HepG2 (cell line): ENCODE data around the gene TMEM238. TPM values are rescaled to one million over a fixed set of nuclear protein-coding genes. Genes with fewer than 3 reads are reported as not detected.

Experiments
- ARID2 ChIP-seq: sonication (generic); formaldehyde crosslinking; IDR thresholded peaks from 2 replicates; pipeline ENCODE4 v1.8.1; 2022; ENCODE audit warnings: mild to moderate bottlenecking, missing genetic modification reagents, borderline replicate concordance
- CBX1 ChIP-seq: IDR thresholded peaks from one replicate; pipeline ENCODE4 v1.6.1; 2016; ENCODE audit warnings: antibody characterized with exemption, low read depth
- CREM ChIP-seq, 2 experiments: sonication (generic) in 1 of 2; formaldehyde crosslinking in 1 of 2; IDR thresholded peaks; 2 replicates each; pipeline versions ENCODE4 v1.4.0 to v1.6.1; 2016 to 2020; ENCODE audit warnings: antibody characterized with exemption in 1 of 2, mild to moderate bottlenecking in 1 of 2, missing genetic modification reagents in 1 of 2
- GLI4 ChIP-seq: sonication (generic); formaldehyde crosslinking; IDR thresholded peaks from 2 replicates; pipeline ENCODE4 v1.5.1; 2020; ENCODE audit warnings: missing genetic modification reagents, mild to moderate bottlenecking, moderate library complexity, borderline replicate concordance
- HNF4A ChIP-seq: sonication (generic); formaldehyde crosslinking; IDR thresholded peaks from 2 replicates; pipeline ENCODE4 v1.4.0; 2020; ENCODE audit warnings: missing genetic modification reagents
- NCOR1 ChIP-seq: fragments of 200-600 bp; sonication (generic); IDR thresholded peaks from 2 replicates; pipeline ENCODE4 v1.7.0; 2017; ENCODE audit warnings: antibody characterized with exemption, low read length, borderline replicate concordance
- RBAK ChIP-seq: sonication (generic); formaldehyde crosslinking; IDR thresholded peaks from 2 replicates; pipeline ENCODE4 v1.5.1; 2020; ENCODE audit warnings: mild to moderate bottlenecking, missing genetic modification reagents
- SRSF1 ChIP-seq: fragments of 200-400 bp; formaldehyde crosslinking; optimal IDR thresholded peaks from 2 replicates; pipeline ENCODE3; 2017; ENCODE audit warnings: mild to moderate bottlenecking, low read depth, low read length, moderate library complexity
- TEAD2 ChIP-seq: sonication (generic); formaldehyde crosslinking; IDR thresholded peaks from 2 replicates; pipeline ENCODE4 v1.9.0; 2021; ENCODE audit warnings: missing genetic modification reagents
- TGIF2 ChIP-seq: IDR thresholded peaks from 2 replicates; pipeline ENCODE4 v1.6.1; 2016; ENCODE audit warnings: control low read depth, missing compliant biosample characterization
- YEATS2 ChIP-seq: sonication (generic); formaldehyde crosslinking; IDR thresholded peaks from 2 replicates; pipeline ENCODE4 v1.4.0; 2020; ENCODE audit warnings: missing genetic modification reagents, borderline replicate concordance
- YEATS4 ChIP-seq: sonication (generic); formaldehyde crosslinking; IDR thresholded peaks from 2 replicates; pipeline ENCODE4 v1.4.0; 2020; ENCODE audit warnings: missing genetic modification reagents, borderline replicate concordance
- ZNF225 ChIP-seq: sonication (generic); formaldehyde crosslinking; IDR thresholded peaks from 2 replicates; pipeline ENCODE4 v1.4.0; 2020; ENCODE audit warnings: mild to moderate bottlenecking, missing genetic modification reagents
- ZNF441 ChIP-seq: sonication (generic); formaldehyde crosslinking; IDR thresholded peaks from 2 replicates; pipeline ENCODE4 v1.7.0; 2021; ENCODE audit warnings: missing genetic modification reagents, borderline replicate concordance
- ZNF550 ChIP-seq: sonication (generic); formaldehyde crosslinking; IDR thresholded peaks from 2 replicates; pipeline ENCODE4 v1.4.0; 2020; ENCODE audit warnings: mild to moderate bottlenecking, missing genetic modification reagents, borderline replicate concordance
- ZNF567 ChIP-seq: sonication (generic); formaldehyde crosslinking; IDR thresholded peaks from 2 replicates; pipeline ENCODE4 v1.8.1; 2023; ENCODE audit warnings: mild to moderate bottlenecking, missing genetic modification reagents, borderline replicate concordance
- ZNF589 ChIP-seq: sonication (generic); formaldehyde crosslinking; conservative IDR thresholded peaks from 2 replicates; pipeline ENCODE4 v1.8.0; 2022; ENCODE audit warnings: mild to moderate bottlenecking, moderate library complexity, missing genetic modification reagents
- ZNF772 ChIP-seq: sonication (generic); formaldehyde crosslinking; IDR thresholded peaks from 2 replicates; pipeline ENCODE4 v1.5.0; 2020; ENCODE audit warnings: mild to moderate bottlenecking, missing genetic modification reagents
- polyA plus RNA-seq, 8 experiments: library from polyadenylated mRNA; depleted of rRNA in 3 of 8; stranded (reverse) in 7 of 8; unstranded in 1 of 8; fragments of >200 nt; fragmentation: Illumina TruSeq in 4 of 8; extraction: Trizol in 4 of 8; gene quantifications; 2 replicates each; pipeline versions ENCODE4 v1.2.1 to v1.2.3, GENCODE V29; 2011 to 2016; ENCODE audit warnings: low read depth in 4 of 8, missing spikeins in 1 of 8, mixed read lengths in 1 of 8; ENCODE audit not compliant: insufficient read depth in 1 of 8
- total RNA-seq, 5 experiments: library from RNA; depleted of rRNA; stranded (reverse); fragments of >200 nt; fragmentation: Illumina TruSeq; extraction: Trizol; gene quantifications; 2 replicates each; pipeline ENCODE4 v1.2.3, GENCODE V29; 2016; ENCODE audit warnings: low read depth in 1 of 5
- TF ChIP-seq, protein P1 (sequence below): sonication (generic); formaldehyde crosslinking; IDR thresholded peaks from 2 replicates; pipeline ENCODE4 v1.4.0; 2020; ENCODE audit warnings: missing genetic modification reagents
- TF ChIP-seq, protein P2 (sequence below): sonication (generic); IDR thresholded peaks from 2 replicates; pipeline ENCODE4 v1.6.1; 2016; ENCODE audit warnings: low read depth, borderline replicate concordance
- TF ChIP-seq, protein P3 (sequence below): sonication (generic); formaldehyde crosslinking; IDR thresholded peaks from 2 replicates; pipeline ENCODE4 v1.4.0; 2020; ENCODE audit warnings: missing genetic modification reagents, borderline replicate concordance

TMEM238 gene
- total and polyA plus RNA-seq, 2 of the 13 experiments (the other 11 are each of a cell fraction or from before 2014, with no cell fraction given): not detected

DNA sequence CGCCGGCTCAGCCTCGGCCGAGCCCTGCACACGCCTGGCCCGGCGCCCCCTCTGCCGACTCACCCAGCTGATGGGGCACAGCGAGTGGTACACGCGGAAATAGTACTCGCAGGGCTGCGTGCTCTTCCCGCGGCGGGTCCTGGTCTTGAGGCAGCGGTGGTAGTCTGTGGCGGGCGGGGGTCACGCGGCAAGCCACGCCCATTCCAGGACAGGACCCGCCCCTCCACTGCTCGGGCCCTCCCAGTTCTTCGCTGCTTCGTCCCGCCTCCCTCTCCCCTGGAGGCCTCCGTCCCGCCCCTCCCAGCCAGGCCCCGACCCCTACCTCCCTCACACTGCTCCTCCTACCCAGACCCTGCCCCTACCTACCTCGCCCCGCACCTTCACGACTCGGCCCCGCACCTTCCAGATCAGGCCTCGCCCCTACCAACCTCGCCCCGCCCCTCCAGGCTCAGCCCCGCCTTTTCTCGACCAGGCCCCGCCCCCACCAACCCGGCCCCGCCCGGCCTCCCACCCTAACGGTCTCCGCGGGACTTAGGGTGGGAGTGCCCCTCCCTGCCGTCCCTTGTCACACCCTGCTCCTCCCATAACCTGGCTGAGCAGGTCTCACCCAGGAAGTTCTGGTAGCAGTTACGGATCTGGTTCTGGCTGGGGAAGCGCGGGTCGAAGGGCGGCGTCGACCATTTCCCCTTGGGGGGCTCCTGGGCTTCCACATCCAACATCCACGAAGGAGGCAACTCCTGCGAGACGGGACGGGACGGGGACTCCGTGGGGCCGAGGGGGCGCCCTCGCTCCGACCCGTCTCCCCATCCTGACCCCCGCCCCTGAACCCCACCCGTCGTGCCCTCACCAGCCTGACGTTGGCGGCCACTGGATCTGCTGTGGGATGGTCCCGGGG lies 30.0 kb downstream of the TMEM238 start (continued):
- TF ChIP-seq, protein P1, sequence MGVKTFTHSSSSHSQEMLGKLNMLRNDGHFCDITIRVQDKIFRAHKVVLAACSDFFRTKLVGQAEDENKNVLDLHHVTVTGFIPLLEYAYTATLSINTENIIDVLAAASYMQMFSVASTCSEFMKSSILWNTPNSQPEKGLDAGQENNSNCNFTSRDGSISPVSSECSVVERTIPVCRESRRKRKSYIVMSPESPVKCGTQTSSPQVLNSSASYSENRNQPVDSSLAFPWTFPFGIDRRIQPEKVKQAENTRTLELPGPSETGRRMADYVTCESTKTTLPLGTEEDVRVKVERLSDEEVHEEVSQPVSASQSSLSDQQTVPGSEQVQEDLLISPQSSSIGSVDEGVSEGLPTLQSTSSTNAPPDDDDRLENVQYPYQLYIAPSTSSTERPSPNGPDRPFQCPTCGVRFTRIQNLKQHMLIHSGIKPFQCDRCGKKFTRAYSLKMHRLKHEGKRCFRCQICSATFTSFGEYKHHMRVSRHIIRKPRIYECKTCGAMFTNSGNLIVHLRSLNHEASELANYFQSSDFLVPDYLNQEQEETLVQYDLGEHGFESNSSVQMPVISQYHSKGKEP (CRISPR knock-in tag): no peak
- TF ChIP-seq ZNF550 (CRISPR knock-in tag) (no peak), CREM (IDR thresholded peaks at IDR 0.05) (no peak), CREM (CRISPR knock-in tag; IDR thresholded peaks at IDR 0.05) (no peak), ZNF225 (CRISPR knock-in tag) (no peak), HNF4A (CRISPR knock-in tag) (no peak), ZNF441 (CRISPR knock-in tag) (0 out of 2 replicates have a peak, but pooled peaks have one; percentile 21), ZNF567 (no peak), NCOR1 (no peak), TGIF2 (CRISPR knock-in tag) (no peak), ZNF589 (CRISPR knock-in tag) (no peak), GLI4 (CRISPR knock-in tag) (no peak), YEATS2 (CRISPR knock-in tag) (no peak), SRSF1 (no peak), ARID2 (CRISPR knock-in tag) (no peak), RBAK (CRISPR knock-in tag) (no peak), CBX1 (no peak), ZNF772 (CRISPR knock-in tag) (no peak), YEATS4 (CRISPR knock-in tag) (no peak), TEAD2 (CRISPR knock-in tag) (no peak)
- TF ChIP-seq, protein P2, sequence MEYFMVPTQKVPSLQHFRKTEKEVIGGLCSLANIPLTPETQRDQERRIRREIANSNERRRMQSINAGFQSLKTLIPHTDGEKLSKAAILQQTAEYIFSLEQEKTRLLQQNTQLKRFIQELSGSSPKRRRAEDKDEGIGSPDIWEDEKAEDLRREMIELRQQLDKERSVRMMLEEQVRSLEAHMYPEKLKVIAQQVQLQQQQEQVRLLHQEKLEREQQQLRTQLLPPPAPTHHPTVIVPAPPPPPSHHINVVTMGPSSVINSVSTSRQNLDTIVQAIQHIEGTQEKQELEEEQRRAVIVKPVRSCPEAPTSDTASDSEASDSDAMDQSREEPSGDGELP: 0 out of 2 replicates have a peak, but pooled peaks have one; percentile 21
- TF ChIP-seq, protein P3, sequence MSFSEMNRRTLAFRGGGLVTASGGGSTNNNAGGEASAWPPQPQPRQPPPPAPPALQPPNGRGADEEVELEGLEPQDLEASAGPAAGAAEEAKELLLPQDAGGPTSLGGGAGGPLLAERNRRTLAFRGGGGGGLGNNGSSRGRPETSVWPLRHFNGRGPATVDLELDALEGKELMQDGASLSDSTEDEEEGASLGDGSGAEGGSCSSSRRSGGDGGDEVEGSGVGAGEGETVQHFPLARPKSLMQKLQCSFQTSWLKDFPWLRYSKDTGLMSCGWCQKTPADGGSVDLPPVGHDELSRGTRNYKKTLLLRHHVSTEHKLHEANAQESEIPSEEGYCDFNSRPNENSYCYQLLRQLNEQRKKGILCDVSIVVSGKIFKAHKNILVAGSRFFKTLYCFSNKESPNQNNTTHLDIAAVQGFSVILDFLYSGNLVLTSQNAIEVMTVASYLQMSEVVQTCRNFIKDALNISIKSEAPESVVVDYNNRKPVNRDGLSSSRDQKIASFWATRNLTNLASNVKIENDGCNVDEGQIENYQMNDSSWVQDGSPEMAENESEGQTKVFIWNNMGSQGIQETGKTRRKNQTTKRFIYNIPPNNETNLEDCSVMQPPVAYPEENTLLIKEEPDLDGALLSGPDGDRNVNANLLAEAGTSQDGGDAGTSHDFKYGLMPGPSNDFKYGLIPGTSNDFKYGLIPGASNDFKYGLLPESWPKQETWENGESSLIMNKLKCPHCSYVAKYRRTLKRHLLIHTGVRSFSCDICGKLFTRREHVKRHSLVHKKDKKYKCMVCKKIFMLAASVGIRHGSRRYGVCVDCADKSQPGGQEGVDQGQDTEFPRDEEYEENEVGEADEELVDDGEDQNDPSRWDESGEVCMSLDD (CRISPR knock-in tag): no peak
